Erythroblast (primary cell): ENCODE data around the gene CLK3.

Source experiments
- GATA1 ChIP-seq: IDR thresholded peaks from 2 replicates; pipeline ENCODE4 v1.6.1; 2011; ENCODE audit warnings: low read depth, mild to moderate bottlenecking, control low read depth, low read length, moderate library complexity
- POLR2A ChIP-seq: IDR thresholded peaks from 2 replicates; pipeline ENCODE4 v1.6.1; 2011; ENCODE audit warnings: mild to moderate bottlenecking, low read length

- no peak for TF ChIP-seq POLR2A
- no peak for TF ChIP-seq GATA1
These were observed 13.3 kb downstream of the CLK3 start for GRCh38 chr15:74628949-74629348.
